ENCODE results near the gene DACT2.
"Not testable (repeated sequence)": the region's sequence is repeated elsewhere in the genome, so short reads cannot be mapped to it uniquely, and the experiment has no call there.

The DACT2 gene

DNA sequence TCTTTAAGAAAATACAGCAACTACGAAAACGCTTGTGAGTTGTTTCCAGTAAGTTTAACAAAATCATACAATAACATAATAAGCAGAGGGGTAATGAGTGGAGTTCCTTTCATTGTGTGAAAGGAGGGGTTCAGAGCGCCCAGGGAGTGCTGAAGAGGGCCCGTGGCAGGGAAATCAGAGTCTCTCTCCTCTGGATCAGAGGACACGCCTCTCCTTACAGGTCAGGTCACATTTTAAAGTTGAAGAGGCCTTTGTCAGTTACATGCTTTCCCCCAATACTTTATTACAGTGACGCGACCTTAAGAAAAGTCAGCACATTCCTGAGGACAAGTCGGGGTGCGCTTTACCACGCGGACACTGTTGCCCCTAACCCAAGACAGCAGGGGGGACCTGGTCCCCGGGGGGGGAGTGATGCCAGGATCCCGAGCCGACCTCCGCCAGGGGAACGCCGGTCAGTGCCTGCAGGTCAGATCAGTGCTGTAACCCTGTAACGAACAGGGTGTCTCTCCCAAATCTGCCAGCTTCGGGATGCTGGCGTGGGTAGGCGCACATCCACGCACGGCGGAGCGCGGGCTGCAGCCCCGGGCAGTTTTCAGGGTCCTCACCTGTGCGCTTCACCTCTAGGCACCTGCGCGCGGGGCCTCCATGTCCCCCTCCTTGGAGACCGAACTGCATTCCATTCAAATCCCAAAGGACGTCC lies 848 bp downstream of the DACT2 start:
- DNase-seq (ENCODE audit: low read depth in 2 of 2), result no peak

GRCh38 chr6:168318090-168318489 lies 1.5 kb downstream of the DACT2 start:
- DNase-seq (ENCODE audit: low read depth in 2 of 2), result no peak

DNA sequence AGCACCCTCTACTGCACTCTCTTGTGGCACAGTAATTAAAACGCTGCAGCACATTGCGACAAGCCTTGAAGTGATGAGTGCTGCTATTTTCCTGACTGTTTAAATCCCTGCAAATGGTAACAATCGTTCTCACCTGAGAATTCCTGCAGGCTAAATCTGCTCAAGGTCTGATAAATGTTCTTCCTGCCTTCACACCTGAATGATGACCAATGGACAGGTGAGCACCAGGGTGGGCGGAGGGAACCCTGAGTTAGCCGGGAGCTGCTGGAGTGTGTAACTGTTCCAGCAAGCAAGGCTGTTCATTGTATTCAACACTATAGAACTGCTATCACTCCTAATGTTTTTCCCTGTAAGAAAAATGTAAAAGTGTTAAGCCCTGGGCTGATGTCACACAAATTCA lies 4.0 kb downstream of the DACT2 start:
- DNase-seq (ENCODE audit: low read depth in 2 of 2), result no peak

- DNase-seq (ENCODE audit: low read depth in 2 of 2), result no peak
These were observed 4.6 kb downstream of the DACT2 start for GRCh38 chr6:168314948-168315347.

GRCh38 chr6:168314021-168314420 lies 5.6 kb downstream of the DACT2 start:
- no peak for DNase-seq (ENCODE audit: low read depth in 2 of 2)

DNA sequence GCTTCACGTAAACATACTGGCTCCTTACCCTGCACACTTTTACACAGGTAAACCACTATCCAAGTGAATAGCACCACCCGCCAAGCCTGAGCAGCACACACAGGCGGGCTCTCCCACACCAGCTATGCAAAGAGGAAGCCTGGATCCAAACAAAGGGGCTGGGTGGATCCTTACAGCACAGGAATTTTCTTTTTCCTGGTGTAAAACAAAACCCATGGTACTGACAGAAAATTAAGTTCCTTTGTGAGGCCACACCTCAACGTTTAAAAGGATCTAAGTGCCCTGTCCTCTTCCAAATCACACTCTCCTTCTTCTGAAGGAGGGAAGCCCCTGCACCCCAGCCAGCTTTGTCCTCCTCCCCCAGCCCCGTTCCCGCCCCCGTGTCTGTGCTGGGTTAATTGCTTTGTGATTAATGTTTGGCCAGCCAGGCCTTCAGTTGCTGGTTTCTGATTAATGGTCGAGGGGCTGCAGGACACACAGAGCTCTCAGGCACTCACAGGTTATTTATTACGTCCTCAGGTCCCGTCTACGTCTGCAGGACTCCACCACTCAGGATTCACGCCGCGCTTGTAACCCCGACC lies 6.1 kb downstream of the DACT2 start:
- no peak for DNase-seq (ENCODE audit: low read depth in 2 of 2)

- DNase-seq (ENCODE audit: low read depth in 2 of 2), result not testable (repeated sequence)
These were observed 7.5 kb downstream of the DACT2 start for GRCh38 chr6:168312125-168312507.

- DNase-seq (ENCODE audit: low read depth in 2 of 2), result no peak
These were observed 8.0 kb downstream of the DACT2 start for GRCh38 chr6:168311410-168312124.

DNA sequence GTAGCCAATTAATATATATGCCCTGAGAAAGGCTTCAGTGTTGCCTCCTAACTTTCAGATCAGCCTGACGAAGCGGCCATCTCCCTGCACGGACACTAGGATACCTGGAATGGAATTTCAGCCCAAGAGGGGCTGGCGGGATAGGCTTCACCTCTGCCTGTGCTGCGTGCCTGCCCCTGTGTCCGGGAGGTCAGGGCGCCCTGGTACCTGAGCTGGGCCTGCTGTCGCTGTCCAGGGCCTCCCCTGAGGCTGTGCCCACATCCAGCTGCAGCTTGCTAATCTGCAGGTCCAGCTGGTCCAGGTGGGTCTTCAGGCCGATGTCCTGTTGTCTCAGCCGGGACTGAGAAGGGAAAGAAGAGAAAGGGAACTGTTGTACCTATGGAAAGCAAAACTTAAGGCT lies 8.6 kb downstream of the DACT2 start:
- DNase-seq (ENCODE audit: low read depth in 2 of 2), result no peak

GRCh38 chr6:168310403-168310802 lies 9.2 kb downstream of the DACT2 start:
- DNase-seq (ENCODE audit: low read depth in 2 of 2), result no peak

GRCh38 chr6:168309997-168310396 lies 9.6 kb downstream of the DACT2 start:
- DNase-seq (ENCODE audit: low read depth in 2 of 2), result no peak

- no peak for DNase-seq (ENCODE audit: low read depth in 2 of 2)
These were observed 10.4 kb downstream of the DACT2 start for GRCh38 chr6:168309183-168309582.

DNA sequence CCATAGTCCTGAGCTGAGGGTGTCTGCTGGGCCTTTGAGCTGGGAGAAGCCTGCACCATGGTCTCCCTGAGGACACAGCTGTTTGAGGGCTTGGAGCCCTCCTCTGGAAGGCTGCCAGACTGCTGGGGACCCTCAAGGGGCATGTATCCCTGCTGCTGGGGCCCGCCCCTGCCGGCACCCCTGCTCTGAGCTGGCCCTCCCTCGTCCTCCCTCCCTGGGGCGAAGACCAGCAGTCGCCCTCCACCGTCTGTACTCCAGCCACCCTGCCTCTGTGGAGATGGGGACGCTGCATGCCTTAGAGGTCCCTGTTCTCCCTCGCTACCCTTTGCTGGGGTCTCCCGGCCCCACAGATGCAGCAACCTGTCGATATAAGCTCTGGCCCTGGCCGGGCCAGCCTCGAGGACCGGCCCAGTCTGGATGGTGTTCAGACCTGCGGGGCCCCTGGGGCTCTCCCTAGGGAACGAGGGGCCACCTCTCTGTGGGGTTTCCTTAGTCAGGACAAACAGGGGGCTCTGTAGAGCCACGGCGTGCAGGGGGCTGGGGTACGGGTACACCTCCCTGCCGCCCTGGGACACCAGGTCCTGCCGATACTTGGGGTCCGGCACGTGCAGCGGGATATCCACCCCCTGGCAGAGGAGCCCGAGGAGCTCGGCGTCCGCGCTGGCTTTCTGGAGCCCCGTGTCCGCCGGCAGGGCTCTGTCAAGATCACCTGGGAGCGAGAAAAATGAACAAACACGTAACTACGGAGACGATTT lies 11.0 kb downstream of the DACT2 start:
- no peak for DNase-seq (ENCODE audit: low read depth in 2 of 2)

DNA sequence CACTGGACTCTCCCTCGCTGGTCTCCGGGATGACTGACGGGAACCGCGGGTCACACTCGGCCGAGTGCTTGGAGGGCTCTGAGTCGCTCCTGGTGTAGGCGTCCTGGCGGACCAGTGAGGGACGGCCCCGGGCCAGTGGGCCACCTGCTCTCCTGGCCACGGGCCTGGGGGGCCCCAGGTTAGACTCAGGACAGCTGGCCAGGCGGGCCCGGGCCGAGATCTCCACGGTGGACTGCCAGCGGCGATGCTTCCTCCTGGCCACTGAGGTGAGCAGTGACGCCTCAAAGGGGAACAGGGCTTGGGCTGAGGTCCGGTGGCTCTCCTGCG lies 11.9 kb downstream of the DACT2 start:
- no peak for DNase-seq (ENCODE audit: low read depth in 2 of 2)

GRCh38 chr6:168307015-168307694 lies 12.4 kb downstream of the DACT2 start:
- DNase-seq (ENCODE audit: low read depth in 2 of 2), result no peak

DNA sequence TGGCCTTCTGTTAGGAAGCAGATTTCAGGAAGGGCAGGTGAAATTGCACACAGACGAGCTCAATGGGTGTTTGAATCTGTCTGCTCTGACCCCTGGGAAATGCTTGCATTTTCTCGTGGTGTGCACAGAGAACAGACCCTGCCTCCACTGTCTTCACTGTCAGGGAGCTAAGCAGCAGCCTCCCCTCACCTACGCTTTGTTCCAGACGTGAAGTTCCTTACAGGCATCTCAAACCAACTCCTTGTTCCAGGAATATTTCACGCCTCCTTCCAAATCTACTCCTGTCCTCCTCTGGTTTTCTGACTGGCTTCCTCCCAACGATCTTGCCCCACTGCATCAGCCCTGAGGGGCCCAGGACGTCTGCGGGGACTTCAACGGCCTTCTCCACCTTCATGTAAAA lies 13.7 kb downstream of the DACT2 start:
- no peak for DNase-seq (ENCODE audit: low read depth in 2 of 2)

GRCh38 chr6:168305096-168305749 lies 14.4 kb downstream of the DACT2 start:
- no peak for DNase-seq (ENCODE audit: low read depth in 2 of 2)

DNA sequence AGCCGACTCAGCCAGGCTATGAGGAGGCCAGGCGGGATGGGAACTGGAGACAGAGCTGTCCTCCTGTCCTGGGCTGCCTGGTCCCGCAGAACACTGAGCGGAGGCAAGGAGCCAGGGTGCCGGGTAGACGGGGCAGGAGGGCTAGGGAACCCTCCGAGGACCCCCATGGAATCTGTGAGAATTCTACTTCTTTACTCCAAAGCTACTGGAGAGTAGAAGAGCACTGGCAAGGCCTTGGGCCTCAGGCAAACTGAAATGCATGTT lies 14.9 kb downstream of the DACT2 start:
- DNase-seq (ENCODE audit: low read depth in 2 of 2), result no peak

DNA sequence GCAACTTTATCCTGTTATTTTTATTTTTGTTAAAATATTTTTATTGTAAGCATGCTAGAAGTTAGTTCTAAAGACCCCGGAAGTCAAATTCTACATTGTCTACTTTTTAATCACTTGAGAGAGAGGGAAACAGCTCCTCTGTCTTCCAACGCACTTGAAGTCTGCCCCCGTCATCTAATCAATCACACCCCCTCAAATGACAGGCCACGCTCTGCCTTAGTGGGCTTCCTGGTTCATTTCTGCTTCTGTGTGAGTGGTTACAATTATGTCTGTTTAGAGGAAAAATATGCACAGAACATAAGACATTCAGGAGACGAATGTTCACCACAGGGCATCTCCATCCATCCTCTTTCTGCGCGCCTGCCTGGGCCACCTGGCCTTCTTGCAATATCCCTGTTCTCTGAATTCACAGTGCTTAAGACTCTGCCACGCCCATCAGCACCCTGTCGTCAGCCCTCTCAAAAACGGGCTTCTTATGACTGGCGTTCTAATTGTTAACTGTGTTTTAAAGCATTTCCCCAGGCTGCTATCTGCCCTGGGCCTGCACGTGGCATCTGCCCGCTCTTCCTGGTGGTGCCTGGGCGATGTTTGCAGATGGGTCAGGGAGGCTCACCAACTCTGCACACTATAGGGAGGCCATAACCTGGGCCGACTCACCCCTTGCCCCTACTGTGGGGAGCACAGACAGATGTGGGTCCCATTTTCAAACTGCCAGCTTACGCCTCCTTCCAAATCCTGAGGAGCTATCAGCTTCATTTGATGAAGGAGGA lies 15.4 kb downstream of the DACT2 start:
- DNase-seq (ENCODE audit: low read depth in 2 of 2), result no peak

DNA sequence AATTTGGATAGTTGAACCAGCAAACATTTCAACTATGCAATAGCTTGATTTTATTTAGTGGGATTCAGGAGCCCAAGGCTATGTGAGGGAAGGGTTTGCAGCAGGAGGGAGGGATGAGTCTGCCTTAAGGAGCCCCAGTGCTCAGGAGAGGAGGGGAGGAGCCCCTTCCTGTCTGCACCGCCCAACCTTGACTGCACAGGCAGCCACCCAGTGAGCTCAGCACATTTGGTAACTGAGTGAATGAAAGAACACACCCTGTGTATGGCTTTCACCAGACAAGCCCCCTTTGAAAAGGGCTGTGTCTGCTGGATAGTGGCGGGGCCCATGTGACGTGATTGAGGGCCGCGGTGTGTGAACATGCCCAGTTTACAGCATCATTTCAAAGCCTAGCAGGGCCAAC lies 17.0 kb downstream of the DACT2 start:
- DNase-seq (ENCODE audit: low read depth in 2 of 2), result no peak
